T follicular helper cell (primary cell): ENCODE data around the gene CHD6.

Experiments used
- DNase-seq: peaks from one replicate; pipeline ENCODE4 v3.0.0-alpha.2; 2020; ENCODE audit warnings: low read depth

CHD6 gene

GRCh38 chr20:41462372-41463161 is 155.6 kb downstream of the CHD6 start:
- DNase-seq = no peak

GRCh38 chr20:41458761-41459160 is 159.4 kb downstream of the CHD6 start:
- DNase-seq = no peak

- DNase-seq = no peak
These were observed 160.9 kb downstream of the CHD6 start for GRCh38 chr20:41457173-41457857.

- no peak for DNase-seq
These were observed 161.8 kb downstream of the CHD6 start for GRCh38 chr20:41456351-41456750.

GRCh38 chr20:41454250-41454649 is 163.9 kb downstream of the CHD6 start:
- no peak for DNase-seq

GRCh38 chr20:41453010-41453950 is 164.9 kb downstream of the CHD6 start:
- no peak for DNase-seq

GRCh38 chr20:41452226-41452625 is 166.0 kb downstream of the CHD6 start:
- no peak for DNase-seq

GRCh38 chr20:41447006-41447405 is 171.2 kb downstream of the CHD6 start:
- no peak for DNase-seq

- DNase-seq = no peak
These were observed 171.7 kb downstream of the CHD6 start for GRCh38 chr20:41446456-41446855.

- DNase-seq = no peak
These were observed 173.4 kb downstream of the CHD6 start for GRCh38 chr20:41444821-41445220.

- no peak for DNase-seq
These were observed 174.5 kb downstream of the CHD6 start for GRCh38 chr20:41443691-41444090.

- DNase-seq = no peak
These were observed 177.3 kb downstream of the CHD6 start for GRCh38 chr20:41440882-41441281.

- no peak for DNase-seq
These were observed 180.3 kb downstream of the CHD6 start for GRCh38 chr20:41437836-41438235.

GRCh38 chr20:41436679-41437078 is 181.5 kb downstream of the CHD6 start:
- no peak for DNase-seq

GRCh38 chr20:41433203-41433602 is 185.0 kb downstream of the CHD6 start:
- DNase-seq = no peak

- DNase-seq = no peak
These were observed 185.4 kb downstream of the CHD6 start for GRCh38 chr20:41432746-41433145.

- peak; percentile 3 for DNase-seq
These were observed 189.9 kb downstream of the CHD6 start for GRCh38 chr20:41428285-41428684.

- DNase-seq = no peak
These were observed 190.3 kb downstream of the CHD6 start for GRCh38 chr20:41427833-41428232.

- DNase-seq = no peak
These were observed 191.2 kb downstream of the CHD6 start for GRCh38 chr20:41426976-41427375.

- no peak for DNase-seq
These were observed 191.9 kb downstream of the CHD6 start for GRCh38 chr20:41426086-41426830.

- no peak for DNase-seq
These were observed 192.8 kb downstream of the CHD6 start for GRCh38 chr20:41425180-41425884.
